D721Med (cell line): ENCODE data around the gene PANK3.
A peak's percentile ranks its signal among the peaks of the same experiment; 100 is the strongest.
"Not testable (repeated sequence)": the region's sequence is repeated elsewhere in the genome, so short reads cannot be mapped to it uniquely, and the experiment has no call there.

Source experiments
- DNase-seq: peaks from one replicate; pipeline ENCODE4 v3.0.0; 2011; ENCODE audit warnings: low spot score; ENCODE audit not compliant: insufficient read length
- FAIRE-seq: peaks from 2 replicates; lab custom pipeline; 2011; peaks lifted over from hg19 to GRCh38; lab: Jason Lieb, UNC
- CTCF ChIP-seq: IDR thresholded peaks from 2 replicates; pipeline ENCODE4 v1.5.1; 2012; ENCODE audit warnings: mild to moderate bottlenecking, control low read depth; ENCODE audit not compliant: insufficient read depth; ENCODE audit errors: missing control alignments

Gene PANK3

GRCh38 chr5:168583742-168584482 lies 4.7 kb upstream of the PANK3 start:
- DNase-seq (no peak), FAIRE-seq (no peak)
- no peak for TF ChIP-seq CTCF

DNA sequence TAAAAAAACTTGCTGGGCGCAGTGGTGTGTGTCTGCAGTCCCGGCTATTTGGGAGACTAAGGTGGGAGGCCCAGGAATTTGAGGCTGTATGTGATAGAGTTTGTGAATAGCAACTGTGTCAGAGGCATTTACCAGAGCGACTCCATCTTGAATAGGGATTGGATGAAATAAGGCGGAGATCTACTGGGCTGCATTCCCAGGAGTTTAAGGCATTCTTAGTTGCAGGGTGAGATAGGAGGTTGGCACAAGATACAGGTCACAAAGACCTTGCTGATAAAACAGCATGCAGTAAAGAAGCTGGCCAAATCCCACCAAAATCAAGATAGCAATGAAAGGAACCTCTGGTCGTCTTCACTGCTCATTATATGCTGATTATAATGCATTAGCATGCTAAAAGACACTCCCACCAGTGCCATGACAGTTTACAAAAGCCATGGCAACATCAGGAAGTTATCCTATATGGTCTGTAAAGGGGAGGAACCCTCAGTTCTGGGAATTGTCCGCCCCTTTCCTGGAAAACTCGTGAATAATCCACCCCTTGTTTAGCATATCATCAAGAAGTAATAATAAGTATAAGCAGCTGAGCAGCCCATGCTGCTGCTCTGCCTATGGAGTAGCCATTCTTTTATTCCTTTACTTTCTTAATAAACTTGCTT lies 1.8 kb upstream of the PANK3 start:
- not testable (repeated sequence) for DNase-seq, FAIRE-seq

DNA sequence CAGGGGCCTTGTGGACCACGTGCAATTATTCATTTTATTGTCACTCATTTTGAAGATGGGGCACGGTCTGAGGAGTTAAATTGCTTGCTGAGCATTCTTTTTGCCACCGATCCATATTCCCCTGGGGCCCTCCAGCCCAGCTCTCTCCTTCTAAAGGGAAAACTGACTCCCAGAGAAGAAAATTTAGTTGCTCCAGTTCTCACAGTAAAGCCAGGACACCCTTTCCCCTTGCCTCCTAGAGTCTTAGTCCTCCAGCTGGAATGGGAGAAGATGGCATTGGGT lies 1.0 kb upstream of the PANK3 start:
- no peak for TF ChIP-seq CTCF
- FAIRE-seq (no peak), DNase-seq (no peak)

- no peak for TF ChIP-seq CTCF
- peak; percentile 67 for DNase-seq
- peak; percentile 74 for FAIRE-seq
These were observed 489 bp upstream of the PANK3 start for GRCh38 chr5:168579488-168580226.

GRCh38 chr5:168578006-168578405 lies 1.2 kb downstream of the PANK3 start:
- DNase-seq = no peak
- FAIRE-seq = no peak
- TF ChIP-seq CTCF = no peak

DNA sequence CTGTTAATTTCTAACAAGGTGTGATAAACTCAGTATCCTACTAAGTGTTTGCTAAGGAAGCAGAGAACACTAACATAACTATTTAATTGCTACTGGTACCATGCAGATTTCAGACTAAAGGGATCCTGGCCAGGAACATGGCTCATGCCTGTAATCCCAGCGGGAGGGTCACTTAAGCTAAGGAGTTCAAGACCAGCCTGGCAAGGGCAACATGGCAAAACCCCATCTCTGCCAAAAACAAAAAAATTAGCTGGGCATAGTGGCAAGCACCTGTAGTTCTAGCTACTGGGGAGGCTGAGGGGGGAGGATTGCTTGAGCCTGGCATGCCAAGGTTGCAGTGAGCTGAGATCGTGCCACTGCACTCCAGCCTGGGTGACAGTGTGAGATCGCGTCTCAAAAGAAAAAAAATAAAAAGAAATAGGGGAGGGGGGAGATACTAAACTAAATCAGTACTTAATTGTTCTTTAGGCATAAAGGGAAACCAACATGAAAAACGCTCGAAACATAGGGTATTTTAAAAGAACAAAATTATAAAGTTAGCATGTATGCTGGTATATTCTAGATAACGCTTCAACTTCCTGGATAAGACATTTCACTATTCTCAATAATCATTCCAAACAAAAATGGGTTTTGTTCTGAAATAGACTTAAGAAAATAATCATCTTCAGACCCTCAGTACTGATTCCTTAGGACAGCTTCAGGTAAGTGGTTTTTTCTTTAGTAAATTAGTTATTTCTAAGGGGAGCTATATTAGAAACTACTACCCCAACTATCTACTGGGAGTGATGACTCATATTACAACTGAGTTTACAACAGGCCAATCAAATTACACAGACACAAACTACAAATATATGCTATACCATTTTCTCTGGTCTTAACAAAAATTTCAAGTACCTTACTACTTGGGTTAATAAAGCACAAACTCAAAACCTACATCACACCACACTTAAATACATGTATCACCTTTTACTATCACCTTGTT lies 3.5 kb downstream of the PANK3 start:
- TF ChIP-seq CTCF = no peak
- FAIRE-seq = no peak

GRCh38 chr5:168574156-168574555 lies 5.0 kb downstream of the PANK3 start:
- FAIRE-seq, DNase-seq: not testable (repeated sequence)

More for the DNA sequence above, 3.5 kb downstream of the PANK3 start:
- no peak for DNase-seq

DNA sequence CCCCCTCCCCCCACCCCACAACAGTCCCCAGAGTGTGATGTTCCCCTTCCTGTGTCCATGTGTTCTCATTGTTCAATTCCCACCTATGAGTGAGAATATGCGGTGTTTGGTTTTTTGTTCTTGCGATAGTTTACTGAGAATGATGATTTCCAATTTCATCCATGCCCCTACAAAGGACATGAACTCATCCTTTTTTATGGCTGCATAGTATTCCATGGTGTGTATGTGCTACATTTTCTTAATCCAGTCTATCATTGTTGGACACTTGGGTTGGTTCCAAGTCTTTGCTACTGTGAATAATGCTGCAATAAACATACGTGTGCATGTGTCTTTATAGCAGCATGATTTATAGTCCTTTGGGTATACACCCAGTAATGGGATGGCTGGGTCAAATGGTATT lies 5.5 kb downstream of the PANK3 start:
- not testable (repeated sequence) for FAIRE-seq

More for the DNA sequence above, 5.5 kb downstream of the PANK3 start:
- not testable (repeated sequence) for DNase-seq
